Keratinocyte (primary cell): ENCODE data around the gene EEF1AKMT2. TPM values are rescaled to one million over a fixed set of nuclear protein-coding genes. Genes with fewer than 3 reads are reported as not detected.

ENCODE experiments used
- DNase-seq: peaks from one replicate; pipeline ENCODE4 v3.0.0-alpha.2; 2011; ENCODE audit warnings: low read depth, missing footprints, low spot score
- FAIRE-seq: peaks from 2 replicates; lab custom pipeline; 2011; peaks lifted over from hg19 to GRCh38; lab: Jason Lieb, UNC
- H2AFZ ChIP-seq: 2 replicates; pipeline ENCODE4 v1.6.0; 2012; ENCODE audit warnings: low read length, control low read depth, inconsistent platforms; ENCODE audit not compliant: control insufficient read depth
- H3K27ac ChIP-seq: 2 replicates; pipeline ENCODE4 v1.5.1; 2011; ENCODE audit warnings: low read length; ENCODE audit not compliant: control insufficient read depth, insufficient read depth
- H3K27me3 ChIP-seq: 3 replicates; pipeline ENCODE4 v1.6.0; 2011; ENCODE audit warnings: low read length; ENCODE audit not compliant: control insufficient read depth, insufficient read depth; ENCODE audit errors: extremely low read depth
- H3K36me3 ChIP-seq, 2 experiments: 2 replicates in 1 of 2; 3 replicates in 1 of 2; pipeline ENCODE4 v1.5.1; 2011; ENCODE audit warnings: low read length in 2 of 2, mild to moderate bottlenecking in 1 of 2; ENCODE audit not compliant: control insufficient read depth in 2 of 2, insufficient read depth in 2 of 2; ENCODE audit errors: extremely low read depth in 1 of 2
- H3K4me1 ChIP-seq: 3 replicates; pipeline ENCODE4 v1.5.1; 2011; ENCODE audit warnings: low read length; ENCODE audit not compliant: control insufficient read depth, insufficient read depth; ENCODE audit errors: extremely low read depth
- H3K4me2 ChIP-seq: 3 replicates; pipeline ENCODE4 v1.6.0; 2011; ENCODE audit warnings: low read depth, low read length; ENCODE audit not compliant: control insufficient read depth, insufficient read depth; ENCODE audit errors: extremely low read depth
- H3K4me3 ChIP-seq, 3 experiments: fragments of 200-600 bp in 1 of 3; sonication (generic) in 1 of 3; 2 replicates in 2 of 3; 3 replicates in 1 of 3; pipeline ENCODE4 v1.5.1; 2011 to 2016; ENCODE audit warnings: low read length in 3 of 3, mild to moderate bottlenecking in 3 of 3, control low read depth in 2 of 3, inconsistent platforms in 1 of 3, low read depth in 1 of 3, mixed read lengths in 1 of 3, mixed run types in 1 of 3, moderate library complexity in 1 of 3; ENCODE audit not compliant: control insufficient read depth in 2 of 3, insufficient read depth in 2 of 3; ENCODE audit errors: extremely low read depth in 1 of 3
- H3K79me2 ChIP-seq: 2 replicates; pipeline ENCODE4 v1.6.0; 2012; ENCODE audit warnings: low read length; ENCODE audit not compliant: control insufficient read depth, insufficient read depth
- H3K9ac ChIP-seq: 3 replicates; pipeline ENCODE4 v1.6.0; 2011; ENCODE audit warnings: low read length; ENCODE audit not compliant: control insufficient read depth, insufficient read depth; ENCODE audit errors: extremely low read depth
- H3K9me1 ChIP-seq: 3 replicates; pipeline ENCODE4 v1.6.0; 2011; ENCODE audit warnings: low read length; ENCODE audit not compliant: control insufficient read depth, insufficient read depth; ENCODE audit errors: extremely low read depth
- H3K9me3 ChIP-seq: 2 replicates; pipeline ENCODE4 v1.5.1; 2012; ENCODE audit warnings: low read depth, low read length; ENCODE audit not compliant: control insufficient read depth
- H4K20me1 ChIP-seq: 3 replicates; pipeline ENCODE4 v1.6.0; 2011; ENCODE audit warnings: low read length; ENCODE audit not compliant: control insufficient read depth, insufficient read depth; ENCODE audit errors: extremely low read depth
- CTCF ChIP-seq, 3 experiments: IDR thresholded peaks in 1 of 3; conservative IDR thresholded peaks in 1 of 3; optimal IDR thresholded peaks in 1 of 3; 2 replicates in 2 of 3; 3 replicates in 1 of 3; pipeline versions ENCODE3 to v1.5.1; 2011; ENCODE audit warnings: low read length in 3 of 3, mild to moderate bottlenecking in 3 of 3, moderate library complexity in 2 of 3, control low read depth in 1 of 3, inconsistent platforms in 1 of 3; ENCODE audit not compliant: insufficient read depth in 2 of 3; ENCODE audit errors: extremely low read depth in 1 of 3
- EZH2 ChIP-seq: IDR thresholded peaks from one replicate; pipeline ENCODE4 v1.6.1; 2012; ENCODE audit warnings: inconsistent platforms, mild to moderate bottlenecking, low read length, moderate library complexity
- dilution Hi-C: fragments of 300-500 bp; cut with MboI; formaldehyde crosslinking; loops from one replicate; pipeline ENCODE4 v1.7.0; 2020; ENCODE audit warnings: low sequenced_read_pairs; ENCODE audit not compliant: extremely low pct_ligation_motif_present
- polyA plus RNA-seq, 5 experiments: library from polyadenylated mRNA; depleted of rRNA in 3 of 5; stranded (reverse) in 3 of 5; stranded (forward) in 1 of 5; unstranded in 1 of 5; fragments of >200 nt; gene quantifications; 1 replicate in 1 of 5; 2 replicates in 3 of 5; 3 replicates in 1 of 5; pipeline versions ENCODE4 v1.2.1 to v1.2.3, GENCODE V29; 2011 to 2012; ENCODE audit warnings: missing spikeins in 2 of 5, low read depth in 1 of 5, low replicate concordance in 1 of 5

The EEF1AKMT2 gene
- polyA plus RNA-seq, 1 donor (not counting 4 experiments of a cell fraction or from before 2014, with no cell fraction given) = 19.1 TPM

- Histone ChIP-seq H3K9me1 (no peaks in the 10 kb centered on the region), H3K4me2 (no peak overlapping the region), H3K27ac (no peak overlapping the region), H3K36me3 (no peaks in the 10 kb centered on the region), H3K27me3 (no peaks in the 10 kb centered on the region), H3K4me1 (peaks cover 3% of the 10 kb centered on the region), H3K9me3 (no peaks in the 10 kb centered on the region), H3K79me2 (peaks cover 26% of the 10 kb centered on the region), H4K20me1 (no peaks in the 10 kb centered on the region), H2AFZ (no peak overlapping the region), H3K4me3 (no peak overlapping the region), H3K9ac (no peak overlapping the region)
- FAIRE-seq (no peak), DNase-seq (no peak)
- dilution Hi-C loops = no loop called here
- TF ChIP-seq CTCF (optimal IDR thresholded peaks at IDR 0.05 in 1 of 3, IDR thresholded peaks at IDR 0.05 in 1 of 3, conservative IDR thresholded peaks at IDR 0.05 in 1 of 3; ENCODE audit: extremely low read depth in 1 of 3, insufficient read depth in 2 of 3, low read length in 3 of 3) (no peak), EZH2 (no peak)
Measured at GRCh38 chr10:124799211-124799610, 7.5 kb upstream of the EEF1AKMT2 start.

GRCh38 chr10:124798781-124799180 is 7.1 kb upstream of the EEF1AKMT2 start:
- Histone ChIP-seq H3K4me1 (peaks cover 3% of the 10 kb centered on the region), H3K9ac (no peak overlapping the region), H3K27ac (no peak overlapping the region), H3K4me3 (no peak overlapping the region), H3K36me3 (no peaks in the 10 kb centered on the region), H3K9me3 (no peaks in the 10 kb centered on the region), H3K9me1 (no peaks in the 10 kb centered on the region), H2AFZ (no peak overlapping the region), H3K27me3 (no peaks in the 10 kb centered on the region), H4K20me1 (no peaks in the 10 kb centered on the region), H3K79me2 (peaks cover 23% of the 10 kb centered on the region), H3K4me2 (no peak overlapping the region)
- DNase-seq = no peak
- dilution Hi-C loops = no loop called here
- no peak for FAIRE-seq
- no peak for TF ChIP-seq CTCF (optimal IDR thresholded peaks at IDR 0.05 in 1 of 3, IDR thresholded peaks at IDR 0.05 in 1 of 3, conservative IDR thresholded peaks at IDR 0.05 in 1 of 3; ENCODE audit: extremely low read depth in 1 of 3, insufficient read depth in 2 of 3, low read length in 3 of 3)
